ENCODE data around the gene DLGAP1. TPM values are rescaled to one million over a fixed set of nuclear protein-coding genes. Genes with fewer than 3 reads are reported as not detected.

The DLGAP1 gene
- total and polyA plus RNA-seq, 4 donors, result 0.06 to 1.2 (median 0.17) TPM; not detected in 1

GRCh38 chr18:3898861-3899613 lies 556.1 kb downstream of the DLGAP1 start:
- Histone ChIP-seq H3K4me3 (ENCODE audit: low read depth in 1 of 3, low read length in 3 of 3) (no peak overlapping the region), H3K9ac (ENCODE audit: low read depth in 1 of 2, low read length in 2 of 2) (no peak overlapping the region), H3K4me1 (ENCODE audit: control insufficient read depth in 4 of 4, insufficient read depth in 4 of 4, low read length in 3 of 4) (no peaks in the 10 kb centered on the region), H3K9me3 (ENCODE audit: control insufficient read depth in 4 of 4, low read length in 3 of 4) (no peaks in the 10 kb centered on the region), H3K36me3 (ENCODE audit: control insufficient read depth in 4 of 4, insufficient read depth in 3 of 4, low read depth in 1 of 4, low read length in 3 of 4) (no peaks in the 10 kb centered on the region), H3K27me3 (ENCODE audit: control insufficient read depth in 4 of 4, insufficient read depth in 4 of 4, low read length in 3 of 4) (peaks cover 0 to 3% (median 0%) of the 10 kb centered on the region in 4 donors), H3K27ac (ENCODE audit: low read depth in 1 of 2, low read length in 2 of 2) (no peak overlapping the region)
- 69% methylated on average over 4 of the region's 4 CpGs for WGBS
- TF ChIP-seq HNF4A (conservative IDR thresholded peaks at IDR 0.05), result no peak
- TF ChIP-seq CTCF (IDR thresholded peaks at IDR 0.05; ENCODE audit: low read depth, low read length, missing input control), result no peak
- no peak for TF ChIP-seq FOXA1 (IDR thresholded peaks at IDR 0.05)
- no peak for TF ChIP-seq RXRA (IDR thresholded peaks at IDR 0.05)
- TF ChIP-seq RAD21 (IDR thresholded peaks at IDR 0.05), result no peak
- TF ChIP-seq FOXA2 (IDR thresholded peaks at IDR 0.05), result no peak
- no peak for TF ChIP-seq ATF3 (IDR thresholded peaks at IDR 0.05)
- TF ChIP-seq ZBTB33 (IDR thresholded peaks at IDR 0.05), result no peak
- TF ChIP-seq GABPA (IDR thresholded peaks at IDR 0.05 in 1 of 2, conservative IDR thresholded peaks at IDR 0.05 in 1 of 2), result no peak
- TF ChIP-seq SP1 (IDR thresholded peaks at IDR 0.05), result no peak
- no peak for TF ChIP-seq HNF4G (IDR thresholded peaks at IDR 0.05)
- no peak for DNase-seq (ENCODE audit: low spot score)

GRCh38 chr18:3892152-3892551 lies 563.0 kb downstream of the DLGAP1 start:
- no peak for DNase-seq (ENCODE audit: low spot score)
- H3K9ac ChIP-seq (ENCODE audit: low read depth in 1 of 2, low read length in 2 of 2), result no peak overlapping the region
- WGBS, result 80% methylated on average over 2 of the region's 2 CpGs
- no peaks in the 10 kb centered on the region for H3K9me3 ChIP-seq (ENCODE audit: control insufficient read depth in 4 of 4, low read length in 3 of 4)
- H3K27me3 ChIP-seq (ENCODE audit: control insufficient read depth in 4 of 4, insufficient read depth in 4 of 4, low read length in 3 of 4), result peaks cover 0 to 2% (median 0%) of the 10 kb centered on the region in 4 donors
- H3K27ac ChIP-seq (ENCODE audit: low read depth in 1 of 2, low read length in 2 of 2), result no peak overlapping the region
- no peaks in the 10 kb centered on the region for H3K4me1 ChIP-seq (ENCODE audit: control insufficient read depth in 4 of 4, insufficient read depth in 4 of 4, low read length in 3 of 4)
- no peaks in the 10 kb centered on the region for H3K36me3 ChIP-seq (ENCODE audit: control insufficient read depth in 4 of 4, insufficient read depth in 3 of 4, low read depth in 1 of 4, low read length in 3 of 4)
- no peak overlapping the region for H3K4me3 ChIP-seq (ENCODE audit: low read depth in 1 of 3, low read length in 3 of 3)
- TF ChIP-seq ATF3 (IDR thresholded peaks at IDR 0.05), result no peak
- no peak for TF ChIP-seq TAF1 (conservative IDR thresholded peaks at IDR 0.05)
- TF ChIP-seq RAD21 (IDR thresholded peaks at IDR 0.05), result no peak
- no peak for TF ChIP-seq GABPA (IDR thresholded peaks at IDR 0.05 in 1 of 2, conservative IDR thresholded peaks at IDR 0.05 in 1 of 2)
- TF ChIP-seq RXRA (IDR thresholded peaks at IDR 0.05), result no peak
- TF ChIP-seq CTCF (IDR thresholded peaks at IDR 0.05; ENCODE audit: low read depth, low read length, missing input control), result no peak
- no peak for TF ChIP-seq JUND (IDR thresholded peaks at IDR 0.05)
- no peak for TF ChIP-seq REST (IDR thresholded peaks at IDR 0.05)
- TF ChIP-seq NR2F2 (IDR thresholded peaks at IDR 0.05), result no peak
- no peak for TF ChIP-seq SP1 (IDR thresholded peaks at IDR 0.05)
- TF ChIP-seq YY1 (IDR thresholded peaks at IDR 0.05), result no peak
- no peak for TF ChIP-seq FOXA1 (IDR thresholded peaks at IDR 0.05)
- no peak for TF ChIP-seq HNF4G (IDR thresholded peaks at IDR 0.05)
- no peak for TF ChIP-seq ZBTB33 (IDR thresholded peaks at IDR 0.05)
- no peak for TF ChIP-seq MAX (IDR thresholded peaks at IDR 0.05)
- no peak for TF ChIP-seq EGR1 (IDR thresholded peaks at IDR 0.05; ENCODE audit: low read depth in 2 of 2)
- TF ChIP-seq HNF4A (conservative IDR thresholded peaks at IDR 0.05), result no peak

All from liver (tissue), 9 donors.